GM18858 (cell line): Measurements from ENCODE around the gene PROSER2.

Experiments used
- ATAC-seq: cut with Tn5 transposase; IDR thresholded peaks from one replicate; pipeline ENCODE4 v1.9.1; 2021; ENCODE audit not compliant: unreplicated experiment

PROSER2 gene

DNA sequence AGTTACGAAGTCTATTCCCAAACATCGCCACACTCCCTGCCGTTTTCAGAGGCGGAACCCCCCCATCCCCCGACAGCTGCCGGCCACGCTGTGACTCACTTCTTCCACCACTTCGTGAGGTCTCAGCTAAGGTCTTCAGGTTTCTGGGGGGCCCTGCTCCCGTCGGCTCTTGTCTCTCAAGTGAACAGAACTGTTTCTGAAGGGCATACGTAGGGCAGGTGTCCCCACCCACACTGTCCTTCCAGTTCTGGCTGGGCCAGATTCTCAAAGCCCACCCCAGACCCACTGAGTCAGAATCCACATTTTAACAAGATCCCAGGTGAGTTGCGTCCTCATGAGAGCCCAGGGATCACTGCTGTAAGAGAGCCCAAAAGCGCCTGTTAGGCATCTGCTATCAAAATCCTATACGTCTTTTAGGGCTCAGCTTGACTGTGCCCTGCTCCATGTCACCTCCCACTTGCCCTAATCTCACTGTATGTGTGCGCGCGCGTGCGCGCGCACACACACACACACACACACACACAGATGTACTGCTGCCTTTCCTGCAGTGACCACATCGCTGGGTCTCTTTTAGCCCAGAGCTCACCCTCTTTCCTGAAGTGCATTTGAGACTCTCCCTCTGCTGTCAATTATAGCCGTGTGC is 78.8 kb downstream of the PROSER2 start:
- ATAC-seq, result no peak

DNA sequence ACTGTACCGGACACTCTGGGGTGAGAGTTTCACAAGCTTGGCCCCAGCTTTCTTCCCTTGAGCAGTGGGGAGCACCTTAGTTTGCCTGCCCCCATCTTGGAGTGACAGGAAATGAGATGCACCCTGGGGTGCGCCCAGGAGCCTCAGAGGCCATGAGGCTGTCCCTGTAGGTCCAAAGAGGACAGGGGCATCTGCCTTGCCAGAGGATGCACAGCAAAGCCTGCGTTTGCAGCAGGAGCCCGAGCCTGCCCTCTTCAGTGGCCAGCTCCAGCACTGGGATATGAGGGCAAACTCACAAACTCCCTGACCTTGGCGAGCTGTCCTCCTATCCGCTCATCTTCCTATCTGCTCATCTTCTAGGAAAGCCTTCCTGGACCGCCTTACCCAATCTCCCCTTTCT is 79.5 kb downstream of the PROSER2 start:
- ATAC-seq, result no peak

DNA sequence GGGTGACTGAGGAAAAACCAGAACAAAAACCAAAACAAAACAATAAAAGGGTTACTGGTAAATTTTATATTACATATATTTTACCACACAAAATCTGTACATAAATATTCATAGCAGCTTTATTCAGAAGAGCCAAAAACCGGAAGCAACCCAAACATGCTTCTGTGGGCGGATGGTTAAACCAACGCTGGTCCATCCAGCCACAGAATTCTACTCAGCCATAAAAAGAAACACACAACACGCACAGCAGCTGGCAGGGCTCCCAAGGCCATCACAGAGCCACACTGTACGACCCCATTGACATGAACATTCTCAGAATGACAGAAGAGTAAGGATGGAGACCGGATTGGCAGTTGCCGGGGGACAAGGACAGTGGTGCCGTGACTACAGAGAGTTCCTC is 83.6 kb downstream of the PROSER2 start:
- no peak for ATAC-seq

DNA sequence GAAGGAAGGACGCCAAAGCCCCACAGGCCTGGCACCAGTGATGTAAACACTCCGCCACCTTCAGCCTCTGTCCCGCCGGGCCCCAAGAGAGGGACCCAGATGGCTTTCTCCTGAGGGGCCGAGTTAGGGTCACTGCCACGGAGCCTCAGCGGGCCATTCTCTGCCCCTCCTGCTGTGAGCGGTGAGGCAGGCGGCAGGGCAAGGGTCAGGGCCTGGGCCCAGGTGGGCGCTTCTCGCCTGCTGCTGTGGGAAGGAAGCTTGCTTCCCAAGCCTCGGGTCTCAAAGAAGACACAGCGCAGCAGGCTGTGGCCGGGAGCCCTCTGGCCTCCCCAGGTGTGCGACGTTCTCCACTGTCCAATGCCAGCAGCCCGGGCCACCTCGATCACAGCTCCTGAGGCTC is 84.8 kb downstream of the PROSER2 start:
- ATAC-seq, result no peak

DNA sequence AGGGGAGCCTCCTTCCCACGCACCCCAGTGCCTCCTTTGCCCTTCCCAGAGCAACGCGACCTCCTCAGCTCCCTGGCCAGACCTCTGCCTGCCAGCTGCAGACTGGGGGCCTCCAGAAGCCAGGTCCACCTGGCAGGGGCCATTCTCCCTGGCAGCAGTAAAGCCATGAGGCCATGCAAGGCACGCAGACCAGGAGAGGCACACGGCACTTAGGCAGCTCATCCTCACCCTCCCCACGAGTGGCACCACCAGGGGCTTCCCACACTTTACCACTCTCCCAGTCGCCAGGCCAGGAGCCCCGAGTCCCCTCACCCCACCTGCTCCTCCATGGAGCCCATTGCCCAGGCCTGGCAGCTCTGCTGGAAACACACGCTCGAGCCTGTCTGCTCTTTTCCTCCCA is 85.4 kb downstream of the PROSER2 start:
- ATAC-seq, result no peak

DNA sequence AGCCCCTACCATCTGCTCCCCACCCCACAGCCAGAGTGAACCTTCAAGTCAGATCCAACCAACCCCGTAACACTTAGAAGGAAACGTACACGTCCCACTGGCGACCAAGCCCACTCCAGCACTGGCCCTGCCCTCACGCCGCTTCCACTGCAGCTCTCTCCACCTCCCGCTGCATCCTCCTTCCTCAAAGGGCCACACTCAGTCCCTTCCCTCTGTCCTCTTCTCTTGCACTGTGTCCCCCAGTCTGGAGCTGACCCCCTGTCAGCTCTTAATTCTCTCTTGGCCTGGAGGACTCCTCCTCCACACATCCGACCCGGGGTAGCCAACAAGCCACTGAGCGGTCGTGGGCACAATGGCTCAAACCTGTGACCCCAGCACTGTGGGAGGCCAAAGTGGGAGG is 85.8 kb downstream of the PROSER2 start:
- ATAC-seq, result no peak

DNA sequence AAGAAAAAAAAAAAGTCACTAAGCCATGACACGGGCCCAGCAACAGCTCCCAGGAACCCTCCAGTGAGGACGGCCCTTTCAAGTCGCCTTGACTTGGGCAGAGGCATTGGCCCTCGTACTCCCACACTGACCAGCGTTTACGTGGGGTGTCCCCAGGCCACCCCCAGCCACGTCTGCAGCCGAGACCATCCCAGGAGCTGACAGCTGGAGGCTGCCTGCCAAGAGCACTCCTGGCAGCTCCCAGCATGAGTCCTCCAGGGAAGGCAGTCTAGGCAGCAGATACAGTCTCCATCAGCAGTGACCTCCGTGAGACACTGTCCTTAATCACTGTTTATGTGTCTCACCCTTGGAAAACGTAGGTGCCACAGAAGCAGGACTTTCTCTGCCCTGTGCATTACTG is 86.5 kb downstream of the PROSER2 start:
- no peak for ATAC-seq

DNA sequence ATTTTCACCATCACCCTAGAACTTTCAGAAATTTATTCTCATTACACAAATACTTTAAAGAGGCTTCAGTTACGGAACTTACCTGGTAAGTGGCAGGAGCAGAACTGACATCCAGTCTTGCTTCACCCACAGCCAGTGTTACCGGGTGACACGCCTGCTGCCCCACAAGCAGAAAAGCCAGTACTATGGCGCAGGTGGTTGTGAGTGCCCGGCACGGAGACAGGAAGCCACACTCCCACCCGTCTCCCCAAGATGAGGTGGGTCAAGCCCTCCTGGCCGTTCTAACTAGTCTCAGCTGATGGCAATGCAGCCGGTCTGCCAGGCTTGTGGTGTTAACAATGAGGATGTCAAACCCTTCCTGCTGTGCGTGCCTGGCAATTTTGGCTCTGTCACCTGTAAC is 86.9 kb downstream of the PROSER2 start:
- no peak for ATAC-seq

DNA sequence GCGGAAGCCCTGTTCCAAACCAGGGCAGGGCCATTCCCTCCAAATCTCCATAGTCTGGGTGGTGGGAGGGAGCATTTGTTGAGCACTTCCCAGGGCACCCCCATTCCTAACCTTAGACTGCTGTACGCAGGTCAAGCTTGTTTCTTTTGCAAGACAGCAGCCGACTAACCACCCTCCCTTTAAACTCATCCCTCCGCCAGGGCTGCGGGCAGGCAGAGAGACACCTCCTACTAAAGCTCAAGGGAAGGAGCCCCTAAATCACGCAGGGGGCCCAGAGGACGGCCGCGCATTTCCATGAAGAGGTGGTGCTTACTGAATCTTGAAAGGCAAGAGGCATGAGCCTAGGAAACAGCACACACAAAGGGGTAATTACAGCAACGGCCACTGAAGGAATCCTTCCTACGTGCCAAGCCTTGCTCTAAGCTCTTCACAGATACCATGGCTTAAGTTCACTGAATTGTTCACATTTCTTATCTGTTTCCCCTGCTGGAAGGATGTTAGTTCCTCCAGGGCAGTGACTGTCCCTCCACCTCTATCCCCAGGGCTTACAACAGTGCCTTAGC is 90.0 kb downstream of the PROSER2 start:
- ATAC-seq, result no peak

DNA sequence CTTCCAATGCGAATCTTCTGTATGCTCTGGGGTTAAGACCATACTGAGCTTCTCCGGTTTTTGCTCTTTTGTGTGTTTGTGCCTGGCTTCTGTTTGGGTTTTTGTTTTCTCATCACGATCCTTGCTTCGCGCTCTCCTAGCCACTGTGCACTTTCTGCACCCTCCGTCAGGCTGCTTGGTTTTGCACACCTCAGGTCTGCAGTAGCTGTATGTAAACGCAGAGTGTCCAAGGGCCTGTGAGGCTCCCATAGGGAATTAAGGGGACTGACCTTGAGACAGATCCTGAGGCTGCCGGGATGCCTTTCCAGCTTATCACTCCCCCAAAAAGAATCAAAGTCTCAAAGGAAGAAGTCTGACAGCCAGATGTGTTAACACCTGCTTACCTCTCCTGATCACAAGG is 95.2 kb downstream of the PROSER2 start:
- no peak for ATAC-seq

DNA sequence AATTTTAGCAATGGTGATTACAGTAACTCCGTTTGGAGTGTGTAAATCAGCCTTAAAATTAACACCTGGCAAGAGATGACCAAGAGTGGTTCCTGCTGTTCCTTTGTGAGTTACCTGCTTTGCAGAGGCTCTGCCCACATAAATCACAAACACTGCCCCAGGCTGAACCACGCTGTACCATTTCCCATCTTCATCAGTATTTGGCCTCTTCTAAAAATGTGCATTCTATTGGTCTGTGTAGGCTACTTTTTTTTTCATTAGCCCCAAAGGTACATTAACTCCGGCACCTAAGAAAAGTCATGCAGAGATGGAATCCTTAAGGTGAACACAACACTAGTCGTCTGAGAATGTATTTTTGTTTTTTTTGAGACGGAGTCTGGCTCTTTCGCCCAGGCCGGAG is 96.1 kb downstream of the PROSER2 start:
- no peak for ATAC-seq
